GM20000 (cell line): ENCODE measurements around the gene CCDC106.

Experiments
- DNase-seq: peaks from one replicate; pipeline ENCODE4 v3.0.0; 2012; ENCODE audit warnings: low spot score
- CTCF ChIP-seq: IDR thresholded peaks from 2 replicates; pipeline ENCODE4 v1.5.1; 2012; ENCODE audit warnings: mild to moderate bottlenecking, control low read depth; ENCODE audit errors: extremely low read depth, missing control alignments

Gene CCDC106

GRCh38 chr19:55606817-55607216 is 41.2 kb upstream of the CCDC106 start:
- DNase-seq: no peak
- no peak for TF ChIP-seq CTCF

GRCh38 chr19:55609326-55609725 is 38.7 kb upstream of the CCDC106 start:
- no peak for TF ChIP-seq CTCF

GRCh38 chr19:55611300-55611982 is 36.6 kb upstream of the CCDC106 start:
- DNase-seq: no peak
- no peak for TF ChIP-seq CTCF

More at GRCh38 chr19:55609326-55609725, 38.7 kb upstream of the CCDC106 start:
- DNase-seq: no peak

GRCh38 chr19:55611983-55612645 is 35.9 kb upstream of the CCDC106 start:
- TF ChIP-seq CTCF: no peak
- DNase-seq: no peak

- TF ChIP-seq CTCF: no peak
- no peak for DNase-seq
These were observed 34.6 kb upstream of the CCDC106 start for GRCh38 chr19:55613396-55613795.

- no peak for TF ChIP-seq CTCF
These were observed 33.9 kb upstream of the CCDC106 start for GRCh38 chr19:55613930-55614710.

More at GRCh38 chr19:55613930-55614710, 33.9 kb upstream of the CCDC106 start:
- no peak for DNase-seq
